CD4-positive, alpha-beta T cell (primary cell): ENCODE results near the gene CCIN. TPM values are rescaled to one million over a fixed set of nuclear protein-coding genes. Genes with fewer than 3 reads are reported as not detected.

Experiments used
- ATAC-seq: fragments of 200-7000 bp; cut with Tn5 transposase; one replicate; pipeline ENCODE4 v1.10.0; 2022; ENCODE audit warnings: mild to moderate bottlenecking; ENCODE audit not compliant: poor library complexity
- CTCF ChIA-PET: fragments of 350-600 bp; sonication (Branson Sonifier 250); formaldehyde crosslinking; loops from one replicate; lab custom pipeline; 2021; ENCODE audit warnings: antibody characterized with exemption, inconsistent platforms; lab: Charles Lee
- POLR2A ChIA-PET: fragments of 350-600 bp; sonication (Branson Sonifier 250); formaldehyde crosslinking; loops from one replicate; lab custom pipeline; 2021; ENCODE audit warnings: antibody characterized with exemption, inconsistent platforms; lab: Charles Lee
- DNase-seq, 14 experiments: peaks; one replicate each; pipeline ENCODE4 v3.0.0-alpha.2; 2013 to 2020; ENCODE audit warnings: mixed read lengths in 2 of 14
- H3K27ac ChIP-seq, 2 donors: one replicate each; pipeline versions ENCODE4 v1.5.1 to v1.7.0; 2013; ENCODE audit warnings: low read length in 2 of 2, low read depth in 1 of 2, mild to moderate bottlenecking in 1 of 2
- H3K27me3 ChIP-seq, 2 experiments: 1 replicate in 1 of 2; 2 replicates in 1 of 2; pipeline versions ENCODE4 v1.6.1 to v1.7.0; 2013; ENCODE audit warnings: low read length in 2 of 2, control low read depth in 1 of 2, mild to moderate bottlenecking in 1 of 2, moderate library complexity in 1 of 2; ENCODE audit not compliant: insufficient read depth in 2 of 2, control insufficient read depth in 1 of 2
- H3K36me3 ChIP-seq: one replicate; pipeline ENCODE4 v1.6.1; 2013; ENCODE audit warnings: low read length, control low read depth; ENCODE audit not compliant: insufficient read depth
- H3K4me1 ChIP-seq: one replicate; pipeline ENCODE4 v1.6.1; 2013; ENCODE audit warnings: low read length, control low read depth; ENCODE audit not compliant: insufficient read depth
- H3K4me3 ChIP-seq: one replicate; pipeline ENCODE4 v1.5.1; 2013; ENCODE audit warnings: mild to moderate bottlenecking, low read length, moderate library complexity
- H3K9me3 ChIP-seq, 2 experiments: 1 replicate in 1 of 2; 2 replicates in 1 of 2; pipeline versions ENCODE4 v1.6.1 to v1.7.0; 2013; ENCODE audit warnings: low read length in 2 of 2, mild to moderate bottlenecking in 2 of 2, control low read depth in 1 of 2, moderate library complexity in 1 of 2; ENCODE audit not compliant: control insufficient read depth in 1 of 2, insufficient read depth in 1 of 2
- H3K27ac Mint-ChIP-seq: one replicate; pipeline ENCODE4 v1.8.0; 2020; ENCODE audit warnings: mixed read lengths
- H3K27me3 Mint-ChIP-seq: one replicate; pipeline ENCODE4 v1.8.0; 2021; ENCODE audit warnings: mixed read lengths
- H3K36me3 Mint-ChIP-seq: one replicate; pipeline ENCODE4 v1.8.0; 2021; ENCODE audit warnings: low read depth, mixed read lengths
- H3K4me1 Mint-ChIP-seq: one replicate; pipeline ENCODE4 v1.8.0; 2021; ENCODE audit warnings: low read depth, mixed read lengths
- H3K4me3 Mint-ChIP-seq: one replicate; pipeline ENCODE4 v1.8.0; 2020; ENCODE audit warnings: mild to moderate bottlenecking, mixed read lengths
- H3K9me3 Mint-ChIP-seq: one replicate; pipeline ENCODE4 v1.8.0; 2020; ENCODE audit warnings: mixed read lengths
- CTCF ChIP-seq: fragments of 200-600 bp; IDR thresholded peaks from one replicate; pipeline ENCODE4 v1.8.0; 2022; ENCODE audit warnings: antibody characterized with exemption, mild to moderate bottlenecking
- intact Hi-C, 2 experiments: fragments of 100-400 bp; cut with DNase I in 1 of 2; cut with micrococcal nuclease in 1 of 2; formaldehyde crosslinking; loops; one replicate each; pipeline versions ENCODE4 v1.15.1 to v1.9.0; 2023 to 2025; cut with DNase I, micrococcal nuclease
- total RNA-seq, 174 experiments: library from RNA in 2 of 174; stranded (reverse) in 2 of 174; gene quantifications; one replicate each; pipeline ENCODE4 v1.2.3 and lab custom pipeline; 2021 to 2026

CCIN gene
- total RNA-seq, 2 experiments from 2014 or later, result 0.22 to 0.36 TPM

- peak overlapping the region; percentile 28 for H3K27ac Mint-ChIP-seq
- H3K4me3 ChIP-seq, result no peak overlapping the region
- intact Hi-C loops, result loop anchor here in 1 of 2 experiments (5.0 to 10.0 kb wide), 2 partner anchors 36 to 209 kb away; partner anchors contain the start of gene OR2S2
- H3K27ac ChIP-seq, result no peak overlapping the region
- H3K4me1 Mint-ChIP-seq, result no peaks in the 10 kb centered on the region
- no peaks in the 10 kb centered on the region for H3K27me3 ChIP-seq
- DNase-seq (no peak), ATAC-seq (no peak)
- no peak overlapping the region for H3K4me3 Mint-ChIP-seq
- ChIA-PET CTCF (interaction anchor here (0.8 to 7.5 kb wide), 6 partner anchors 15 to 62 kb away, joined by 3 to 122 read pairs (median 4); partner anchors contain the start of genes CLTA and GLIPR2), POLR2A (interaction anchor here (1.1 to 2.2 kb wide), 2 partner anchors 27 kb away, joined by 3 to 5 read pairs; partner anchors contain the start of genes CLTA and GLIPR2)
- peaks cover 17% of the 10 kb centered on the region for H3K36me3 Mint-ChIP-seq
- no peaks in the 10 kb centered on the region for H3K9me3 ChIP-seq
- no peaks in the 10 kb centered on the region for H3K9me3 Mint-ChIP-seq
- no peak for TF ChIP-seq CTCF
- H3K27me3 Mint-ChIP-seq, result no peaks in the 10 kb centered on the region
- H3K36me3 ChIP-seq, result peaks cover 19% of the 10 kb centered on the region
- peaks cover 15% of the 10 kb centered on the region for H3K4me1 ChIP-seq
These were observed 5.4 kb upstream of the CCIN start for GRCh38 chr9:36163786-36164170.

GRCh38 chr9:36164372-36164771 lies 4.8 kb upstream of the CCIN start:
- Mint-ChIP-seq H3K9me3 (no peaks in the 10 kb centered on the region), H3K27me3 (no peaks in the 10 kb centered on the region), H3K4me1 (no peaks in the 10 kb centered on the region), H3K36me3 (peaks cover 11% of the 10 kb centered on the region), H3K4me3 (no peak overlapping the region), H3K27ac (no peak overlapping the region)
- no peak overlapping the region for H3K4me3 ChIP-seq
- H3K9me3 ChIP-seq, result no peaks in the 10 kb centered on the region
- ChIA-PET CTCF (interaction anchor here (0.8 to 7.5 kb wide), 4 partner anchors 16 to 63 kb away, joined by 3 to 122 read pairs (median 18); no protein-coding TSS in a partner anchor), POLR2A (interaction anchor here (0.7 to 2.2 kb wide), 3 partner anchors 26 to 60 kb away, joined by 3 to 5 read pairs (median 3); partner anchors contain the start of genes CLTA and GLIPR2)
- peaks cover 19% of the 10 kb centered on the region for H3K36me3 ChIP-seq
- H3K27ac ChIP-seq, result no peak overlapping the region
- ATAC-seq (no peak), DNase-seq (no peak)
- H3K27me3 ChIP-seq, result no peaks in the 10 kb centered on the region
- intact Hi-C loops, result loop anchor here in 1 of 2 experiments (5.0 to 10.0 kb wide), 2 partner anchors 37 to 210 kb away; partner anchors contain the start of gene OR2S2
- no peak for TF ChIP-seq CTCF
- peaks cover 15% of the 10 kb centered on the region for H3K4me1 ChIP-seq

- no peaks in the 10 kb centered on the region for H3K27me3 ChIP-seq
- peaks cover 15% of the 10 kb centered on the region for H3K4me1 ChIP-seq
- H3K27ac Mint-ChIP-seq, result no peak overlapping the region
- DNase-seq (no peak), ATAC-seq (no peak)
- H3K4me3 Mint-ChIP-seq, result no peak overlapping the region
- H3K36me3 Mint-ChIP-seq, result peaks cover 10% of the 10 kb centered on the region
- H3K4me3 ChIP-seq, result no peak overlapping the region
- peaks cover 19% of the 10 kb centered on the region for H3K36me3 ChIP-seq
- H3K27ac ChIP-seq, result no peak overlapping the region
- H3K27me3 Mint-ChIP-seq, result no peaks in the 10 kb centered on the region
- POLR2A ChIA-PET, result interaction anchor here (0.7 to 2.2 kb wide), 3 partner anchors 26 to 61 kb away, joined by 3 to 5 read pairs (median 3); partner anchors contain the start of genes CLTA and GLIPR2
- H3K9me3 ChIP-seq, result no peaks in the 10 kb centered on the region
- H3K9me3 Mint-ChIP-seq, result no peaks in the 10 kb centered on the region
- intact Hi-C loops, result loop anchor here in 1 of 2 experiments (5.0 to 10.0 kb wide), 2 partner anchors 38 to 210 kb away; partner anchors contain the start of gene OR2S2
- no peak for TF ChIP-seq CTCF
- no peaks in the 10 kb centered on the region for H3K4me1 Mint-ChIP-seq
- CTCF ChIA-PET, result interaction anchor here (0.7 to 7.5 kb wide), 4 partner anchors 16 to 205 kb away, joined by 3 to 122 read pairs (median 18); no protein-coding TSS in a partner anchor
These were observed 4.2 kb upstream of the CCIN start for GRCh38 chr9:36164989-36165388.
